Activated CD4-positive, alpha-beta T cell treated with anti-CD3 and anti-CD28 coated beads for 36 hours (primary cell): ENCODE results near the gene GDPGP1. TPM values are rescaled to one million over a fixed set of nuclear protein-coding genes. Genes with fewer than 3 reads are reported as not detected.

Experiments used
- ATAC-seq: fragments of 200-7000 bp; cut with Tn5 transposase; one replicate; pipeline ENCODE4 v1.10.0; 2021; ENCODE audit warnings: mild to moderate bottlenecking, moderate library complexity
- CTCF ChIA-PET: fragments of 350-600 bp; sonication (Branson Sonifier 250); formaldehyde crosslinking; loops from one replicate; lab custom pipeline; 2021; ENCODE audit warnings: antibody characterized with exemption; lab: Charles Lee
- POLR2A ChIA-PET: fragments of 350-600 bp; sonication (Branson Sonifier 250); formaldehyde crosslinking; loops from one replicate; lab custom pipeline; 2021; ENCODE audit warnings: antibody characterized with exemption, inconsistent platforms; lab: Charles Lee
- DNase-seq: peaks from one replicate; pipeline ENCODE4 v3.0.0-alpha.2; 2020
- H3K27ac Mint-ChIP-seq: one replicate; pipeline ENCODE4 v1.8.0; 2021; ENCODE audit warnings: mixed read lengths
- H3K27me3 Mint-ChIP-seq: one replicate; pipeline ENCODE4 v1.8.0; 2021; ENCODE audit warnings: mixed read lengths
- H3K36me3 Mint-ChIP-seq: one replicate; pipeline ENCODE4 v1.8.0; 2021; ENCODE audit warnings: low read depth, mixed read lengths
- H3K4me1 Mint-ChIP-seq: one replicate; pipeline ENCODE4 v1.8.0; 2021; ENCODE audit warnings: mixed read lengths
- H3K4me3 Mint-ChIP-seq: one replicate; pipeline ENCODE4 v1.8.0; 2021; ENCODE audit warnings: mild to moderate bottlenecking, moderate library complexity, mixed read lengths
- H3K9me3 Mint-ChIP-seq: one replicate; pipeline ENCODE4 v1.8.0; 2021; ENCODE audit warnings: low read depth, mixed read lengths
- intact Hi-C, 2 experiments: fragments of 100-400 bp; cut with DNase I in 1 of 2; cut with micrococcal nuclease in 1 of 2; formaldehyde crosslinking; loops; one replicate each; pipeline versions ENCODE4 v1.14.2 to v1.15.1; 2022 to 2024; cut with DNase I, micrococcal nuclease
- total RNA-seq, 2 experiments: library from RNA; stranded (reverse); gene quantifications; one replicate each; pipeline ENCODE4 v1.2.3, GENCODE V29; 2021

GDPGP1 gene
- total RNA-seq, 2 experiments from 2014 or later = 5.6 to 6.6 TPM

GRCh38 chr15:90191794-90192509, 42.1 kb upstream of the GDPGP1 start:
- no peaks in the 10 kb centered on the region for H3K9me3 Mint-ChIP-seq
- H3K4me3 Mint-ChIP-seq = peak overlapping the region; percentile 14

GRCh38 chr15:90192961-90193786, 40.8 kb upstream of the GDPGP1 start:
- H3K9me3 Mint-ChIP-seq = no peaks in the 10 kb centered on the region
- intact Hi-C loops = no loop called here
- CTCF ChIA-PET = interaction anchor here (0.6 to 0.8 kb wide), 3 partner anchors 7 to 333 kb away, joined by 3 to 4 read pairs (median 3); no protein-coding TSS in a partner anchor
- H3K27me3 Mint-ChIP-seq = no peaks in the 10 kb centered on the region
- H3K4me3 Mint-ChIP-seq = no peak overlapping the region
- ATAC-seq = peak; percentile 39
- no peak overlapping the region for H3K27ac Mint-ChIP-seq
- H3K4me1 Mint-ChIP-seq = peaks cover 30% of the 10 kb centered on the region
- no peaks in the 10 kb centered on the region for H3K36me3 Mint-ChIP-seq
- POLR2A ChIA-PET = interaction anchor here (0.7 kb wide), 1 partner anchor 21 kb away, joined by 6 read pairs; no protein-coding TSS in a partner anchor
- no peak for DNase-seq

More at GRCh38 chr15:90191794-90192509, 42.1 kb upstream of the GDPGP1 start:
- no peaks in the 10 kb centered on the region for H3K27me3 Mint-ChIP-seq
- POLR2A ChIA-PET = interaction anchor here (0.7 to 1.3 kb wide), 2 partner anchors 9 to 29 kb away, joined by 5 read pairs; partner anchors contain the start of gene SEMA4B
- no peak overlapping the region for H3K27ac Mint-ChIP-seq
- H3K4me1 Mint-ChIP-seq = peaks cover 30% of the 10 kb centered on the region
- intact Hi-C loops = no loop called here
- peak; percentile 73 for ATAC-seq
- DNase-seq = peak; percentile 64
- CTCF ChIA-PET = interaction anchor here (1.2 to 1.4 kb wide), 2 partner anchors 29 to 186 kb away, joined by 3 to 4 read pairs; no protein-coding TSS in a partner anchor
- H3K36me3 Mint-ChIP-seq = no peaks in the 10 kb centered on the region

- ATAC-seq (no peak), DNase-seq (no peak)
- H3K36me3 Mint-ChIP-seq = no peaks in the 10 kb centered on the region
- ChIA-PET POLR2A (no interaction called here), CTCF (interaction anchor here (0.6 to 1.9 kb wide), 3 partner anchors 25 to 284 kb away, joined by 3 to 4 read pairs (median 4); no protein-coding TSS in a partner anchor)
- peaks cover 30% of the 10 kb centered on the region for H3K4me1 Mint-ChIP-seq
- intact Hi-C loops = no loop called here
- no peaks in the 10 kb centered on the region for H3K9me3 Mint-ChIP-seq
- H3K27me3 Mint-ChIP-seq = no peaks in the 10 kb centered on the region
- H3K4me3 Mint-ChIP-seq = no peak overlapping the region
- H3K27ac Mint-ChIP-seq = no peak overlapping the region
These were observed 39.4 kb upstream of the GDPGP1 start for GRCh38 chr15:90194655-90195054.

GRCh38 chr15:90200534-90201129, 33.4 kb upstream of the GDPGP1 start:
- Mint-ChIP-seq H3K27ac (peak overlapping the region; percentile 77), H3K9me3 (no peaks in the 10 kb centered on the region)

GRCh38 chr15:90201130-90201943, 32.7 kb upstream of the GDPGP1 start, which contains the start of gene SEMA4B:
Gene SEMA4B, plus strand, starts transcription at chr15:90201330. Its CDS starts 249 bp downstream, at chr15:90201579.
- ChIA-PET CTCF (interaction anchor here (0.6 to 1.8 kb wide), 9 partner anchors 15 to 419 kb away, joined by 3 to 9 read pairs (median 3); partner anchors contain the start of genes CIB1, GDPGP1 and TTLL13), POLR2A (interaction anchor here (0.6 to 1.7 kb wide), 4 partner anchors 10 to 195 kb away, joined by 4 to 5 read pairs (median 4); partner anchors contain the start of genes CIB1 and GDPGP1)
- Mint-ChIP-seq H3K4me1 (peaks cover 9% of the 10 kb centered on the region), H3K27me3 (no peaks in the 10 kb centered on the region), H3K27ac (peak within 1 kb of the TSS; percentile 77), H3K9me3 (no peaks in the 10 kb centered on the region), H3K4me3 (peak within 1 kb of the TSS; percentile 78), H3K36me3 (no peaks in the 10 kb centered on the region)
- DNase-seq (peak; percentile 81), ATAC-seq (peak; percentile 93)
- intact Hi-C loops = loop anchor here (1.0 to 2.0 kb wide), 4 partner anchors 16 to 63 kb away; partner anchors contain the start of gene NGRN (in 1 of the 2)

More at GRCh38 chr15:90200534-90201129, 33.4 kb upstream of the GDPGP1 start:
- DNase-seq (no peak), ATAC-seq (no peak)
- Mint-ChIP-seq H3K4me1 (peaks cover 9% of the 10 kb centered on the region), H3K36me3 (no peaks in the 10 kb centered on the region), H3K27me3 (no peaks in the 10 kb centered on the region), H3K4me3 (peak overlapping the region; percentile 78)
- POLR2A ChIA-PET = interaction anchor here (0.6 to 1.7 kb wide), 3 partner anchors 9 to 196 kb away, joined by 4 to 5 read pairs (median 4); partner anchors contain the start of genes CIB1 and GDPGP1
- CTCF ChIA-PET = interaction anchor here (0.5 to 1.8 kb wide), 13 partner anchors 8 to 733 kb away, joined by 3 to 9 read pairs (median 4); partner anchors contain the start of genes CIB1 and GDPGP1
- intact Hi-C loops = loop anchor here (1.0 to 2.0 kb wide), 4 partner anchors 15 to 64 kb away; partner anchors contain the start of gene NGRN (in 1 of the 2)

DNA sequence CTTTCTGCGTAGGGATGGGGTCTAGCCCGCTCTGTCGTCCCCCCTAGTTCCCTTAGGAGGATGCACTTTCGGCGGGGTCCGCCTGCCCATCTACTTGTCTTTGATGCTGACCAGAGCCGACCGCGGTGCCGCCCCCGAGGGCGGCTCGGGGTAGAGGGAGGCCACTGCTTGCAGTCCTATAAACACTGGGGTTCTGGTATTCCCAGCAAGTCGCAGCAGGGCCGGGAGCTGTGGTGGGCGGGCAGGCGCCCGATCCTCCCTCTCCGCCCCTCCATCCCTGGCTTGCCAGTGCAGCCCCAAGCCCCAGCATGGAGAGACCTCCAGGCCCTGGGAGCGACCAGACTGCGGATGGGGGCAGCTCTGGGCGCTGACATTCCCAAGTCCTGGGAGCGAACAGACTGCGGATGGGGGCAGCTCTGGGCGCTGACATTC, 32.0 kb upstream of the GDPGP1 start:
- no peaks in the 10 kb centered on the region for H3K27me3 Mint-ChIP-seq
- peaks cover 14% of the 10 kb centered on the region for H3K4me1 Mint-ChIP-seq
- CTCF ChIA-PET = interaction anchor here (0.9 to 2.4 kb wide), 4 partner anchors 20 to 419 kb away, joined by 3 to 9 read pairs (median 3); partner anchors contain the start of gene TTLL13
- POLR2A ChIA-PET = interaction anchor here (0.6 to 1.7 kb wide), 2 partner anchors 10 to 60 kb away, joined by 5 read pairs; no protein-coding TSS in a partner anchor
- H3K36me3 Mint-ChIP-seq = no peaks in the 10 kb centered on the region
- H3K9me3 Mint-ChIP-seq = no peaks in the 10 kb centered on the region
- ATAC-seq (no peak), DNase-seq (no peak)
- H3K27ac Mint-ChIP-seq = no peak overlapping the region
- peak overlapping the region; percentile 76 for H3K4me3 Mint-ChIP-seq
- intact Hi-C loops = loop anchor here (1.0 to 2.0 kb wide), 4 partner anchors 17 to 63 kb away; partner anchors contain the start of gene NGRN (in 1 of the 2)

DNA sequence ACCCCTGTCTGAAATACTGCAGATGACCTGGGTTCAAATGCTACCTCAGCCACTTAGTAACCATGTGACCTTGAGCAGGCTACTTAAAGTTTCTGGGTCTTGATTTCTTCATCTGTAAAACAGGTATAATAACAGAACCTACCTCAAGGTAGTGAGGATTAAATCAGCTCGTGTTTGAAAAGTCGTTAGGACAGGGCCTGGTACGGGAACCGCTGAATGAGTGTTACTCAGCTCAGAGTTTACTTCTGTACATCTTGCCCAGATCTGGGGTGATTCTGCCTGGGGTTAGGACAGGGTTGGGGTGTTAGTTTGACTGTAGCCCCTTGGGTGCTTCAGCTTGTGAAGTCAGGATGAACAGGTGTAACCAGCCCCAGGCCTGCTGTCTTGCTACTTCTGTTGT, 31.1 kb upstream of the GDPGP1 start:
- DNase-seq (no peak), ATAC-seq (no peak)
- Mint-ChIP-seq H3K36me3 (no peaks in the 10 kb centered on the region), H3K9me3 (no peaks in the 10 kb centered on the region), H3K4me3 (peak overlapping the region; percentile 76), H3K4me1 (peaks cover 15% of the 10 kb centered on the region), H3K27ac (no peak overlapping the region), H3K27me3 (no peaks in the 10 kb centered on the region)
- POLR2A ChIA-PET = no interaction called here
- CTCF ChIA-PET = interaction anchor here (0.5 to 2.4 kb wide), 5 partner anchors 12 to 90 kb away, joined by 3 to 9 read pairs (median 3); no protein-coding TSS in a partner anchor
- intact Hi-C loops = no loop called here

- Mint-ChIP-seq H3K27ac (no peak overlapping the region), H3K9me3 (no peaks in the 10 kb centered on the region), H3K4me3 (no peak overlapping the region), H3K27me3 (no peaks in the 10 kb centered on the region), H3K4me1 (peaks cover 15% of the 10 kb centered on the region), H3K36me3 (no peaks in the 10 kb centered on the region)
- intact Hi-C loops = no loop called here
- DNase-seq = no peak
- POLR2A ChIA-PET = no interaction called here
- ATAC-seq = no peak
- CTCF ChIA-PET = interaction anchor here (0.5 to 2.4 kb wide), 3 partner anchors 13 to 20 kb away, joined by 3 to 9 read pairs (median 4); no protein-coding TSS in a partner anchor
These were observed 30.5 kb upstream of the GDPGP1 start for GRCh38 chr15:90203473-90203872.

DNA sequence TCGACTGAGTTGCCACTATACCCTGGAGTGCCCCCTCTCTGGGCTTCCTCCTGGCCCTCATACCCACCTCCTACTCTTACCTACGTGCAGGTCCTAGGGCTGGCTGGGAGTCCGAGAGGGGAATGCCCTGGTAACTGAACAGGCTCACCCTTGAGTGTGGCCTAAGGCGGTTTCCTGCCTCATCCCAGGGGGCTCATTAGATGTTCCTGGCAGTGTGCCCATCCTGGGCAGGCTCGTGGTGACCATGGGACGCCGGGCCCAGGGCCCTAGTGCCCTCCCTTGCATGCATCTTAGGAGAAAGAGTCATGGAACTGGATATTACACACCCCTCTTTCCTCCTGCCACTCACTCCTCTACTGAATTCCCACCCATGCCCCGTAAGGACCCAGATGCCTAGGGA, 30.1 kb upstream of the GDPGP1 start:
- intact Hi-C loops = no loop called here
- Mint-ChIP-seq H3K4me1 (peaks cover 18% of the 10 kb centered on the region), H3K27me3 (no peaks in the 10 kb centered on the region), H3K4me3 (no peak overlapping the region), H3K9me3 (no peaks in the 10 kb centered on the region), H3K36me3 (no peaks in the 10 kb centered on the region), H3K27ac (no peak overlapping the region)
- DNase-seq (no peak), ATAC-seq (no peak)
- ChIA-PET CTCF (interaction anchor here (1.2 to 2.4 kb wide), 2 partner anchors 18 to 19 kb away, joined by 4 to 9 read pairs; no protein-coding TSS in a partner anchor), POLR2A (no interaction called here)
